ENCODE results near the gene ORC3. TPM values are rescaled to one million over a fixed set of nuclear protein-coding genes. Genes with fewer than 3 reads are reported as not detected.

Gene ORC3
- total RNA-seq, 1 experiment from 2014 or later: 46.5 TPM

- Histone ChIP-seq H3K9me3 (ENCODE audit: low read depth, low read length, poor library complexity, severe bottlenecking) (no peaks in the 10 kb centered on the region), H3K36me3 (ENCODE audit: insufficient read depth, low read length, poor library complexity, severe bottlenecking) (peaks cover 19% of the 10 kb centered on the region), H3K27me3 (replicated peaks; ENCODE audit: insufficient read depth, low read depth, low read length, poor library complexity) (no peaks in the 10 kb centered on the region), H3K4me1 (ENCODE audit: insufficient read depth, low read length, poor library complexity, severe bottlenecking) (peaks cover 26% of the 10 kb centered on the region), H3K4me3 (ENCODE audit: low read depth, low read length, poor library complexity, severe bottlenecking) (no peak overlapping the region), H3K27ac (ENCODE audit: low read depth, low read length, poor library complexity, severe bottlenecking) (peak overlapping the region; percentile 51)
- TF ChIP-seq EZH2 (IDR thresholded peaks at IDR 0.05; ENCODE audit: borderline replicate concordance, low read depth, low read length, poor library complexity, severe bottlenecking) (no peak), CTCF (conservative IDR thresholded peaks at IDR 0.05; ENCODE audit: low read depth, low read length) (no peak)
- peak; percentile 63 for DNase-seq (ENCODE audit: low spot score)
- ChIA-PET CTCF (no interaction called here), POLR2A (ENCODE audit: low non-redundant PET) (no interaction called here)
- BruUV-seq (replicated peaks): no TSS peak
- intact Hi-C loops (cut with micrococcal nuclease; ENCODE audit: unreplicated experiment): loop anchor here (2.0 kb wide), 1 partner anchor 63 kb away; the partner anchor contains the start of gene ORC3
These were observed 63.4 kb downstream of the ORC3 start for GRCh38 chr6:87653074-87653962.

GRCh38 chr6:87654122-87654521 lies 64.2 kb downstream of the ORC3 start:
- ChIA-PET CTCF (no interaction called here), POLR2A (ENCODE audit: low non-redundant PET) (no interaction called here)
- Histone ChIP-seq H3K27ac (ENCODE audit: low read depth, low read length, poor library complexity, severe bottlenecking) (peak overlapping the region; percentile 51), H3K9me3 (ENCODE audit: low read depth, low read length, poor library complexity, severe bottlenecking) (no peaks in the 10 kb centered on the region), H3K36me3 (ENCODE audit: insufficient read depth, low read length, poor library complexity, severe bottlenecking) (peaks cover 19% of the 10 kb centered on the region), H3K4me1 (ENCODE audit: insufficient read depth, low read length, poor library complexity, severe bottlenecking) (peaks cover 26% of the 10 kb centered on the region), H3K4me3 (ENCODE audit: low read depth, low read length, poor library complexity, severe bottlenecking) (no peak overlapping the region), H3K27me3 (replicated peaks; ENCODE audit: insufficient read depth, low read depth, low read length, poor library complexity) (no peaks in the 10 kb centered on the region)
- no peak for DNase-seq (ENCODE audit: low spot score)
- BruUV-seq (replicated peaks): no TSS peak
- intact Hi-C loops (cut with micrococcal nuclease; ENCODE audit: unreplicated experiment): no loop called here
- TF ChIP-seq CTCF (conservative IDR thresholded peaks at IDR 0.05; ENCODE audit: low read depth, low read length): no peak
- no peak for TF ChIP-seq EZH2 (IDR thresholded peaks at IDR 0.05; ENCODE audit: borderline replicate concordance, low read depth, low read length, poor library complexity, severe bottlenecking)

- DNase-seq (ENCODE audit: low spot score): no peak
- no peaks in the 10 kb centered on the region for H3K27me3 ChIP-seq (replicated peaks; ENCODE audit: insufficient read depth, low read depth, low read length, poor library complexity)
- POLR2A ChIA-PET (ENCODE audit: low non-redundant PET): no interaction called here
- BruUV-seq (replicated peaks): no TSS peak
- intact Hi-C loops (cut with micrococcal nuclease; ENCODE audit: unreplicated experiment): no loop called here
- H3K4me1 ChIP-seq (ENCODE audit: insufficient read depth, low read length, poor library complexity, severe bottlenecking): peaks cover 26% of the 10 kb centered on the region
- no peak overlapping the region for H3K27ac ChIP-seq (ENCODE audit: low read depth, low read length, poor library complexity, severe bottlenecking)
- no peaks in the 10 kb centered on the region for H3K9me3 ChIP-seq (ENCODE audit: low read depth, low read length, poor library complexity, severe bottlenecking)
- CTCF ChIA-PET: no interaction called here
- H3K36me3 ChIP-seq (ENCODE audit: insufficient read depth, low read length, poor library complexity, severe bottlenecking): peaks cover 19% of the 10 kb centered on the region
- no peak overlapping the region for H3K4me3 ChIP-seq (ENCODE audit: low read depth, low read length, poor library complexity, severe bottlenecking)
- TF ChIP-seq EZH2 (IDR thresholded peaks at IDR 0.05; ENCODE audit: borderline replicate concordance, low read depth, low read length, poor library complexity, severe bottlenecking) (no peak), CTCF (conservative IDR thresholded peaks at IDR 0.05; ENCODE audit: low read depth, low read length) (no peak)
These were observed 65.0 kb downstream of the ORC3 start for GRCh38 chr6:87654875-87655454.
